WI38 (cell line): Measurements from ENCODE around the gene DNPH1.
A peak's percentile ranks its signal among the peaks of the same experiment; 100 is the strongest.

ENCODE experiments used
- H3K4me3 ChIP-seq: 2 replicates; pipeline ENCODE4 v1.5.1; 2011; ENCODE audit warnings: low read depth, mild to moderate bottlenecking, control low read depth, low read length
- CTCF ChIP-seq: IDR thresholded peaks from 2 replicates; pipeline ENCODE4 v1.5.1; 2012; ENCODE audit warnings: low read depth, mild to moderate bottlenecking, control low read depth, low read length

Gene DNPH1

GRCh38 chr6:43250992-43251373, 21.7 kb upstream of the DNPH1 start:
- no peak for TF ChIP-seq CTCF

GRCh38 chr6:43248791-43249190, 19.5 kb upstream of the DNPH1 start:
- no peak overlapping the region for H3K4me3 ChIP-seq
- no peak for TF ChIP-seq CTCF

More at GRCh38 chr6:43250992-43251373, 21.7 kb upstream of the DNPH1 start:
- no peak overlapping the region for H3K4me3 ChIP-seq

- no peak for TF ChIP-seq CTCF
These were observed 18.8 kb upstream of the DNPH1 start for GRCh38 chr6:43248101-43248500.

GRCh38 chr6:43247114-43247999, 18.1 kb upstream of the DNPH1 start:
- H3K4me3 ChIP-seq: peak overlapping the region; percentile 47
- no peak for TF ChIP-seq CTCF

More at GRCh38 chr6:43248101-43248500, 18.8 kb upstream of the DNPH1 start:
- no peak overlapping the region for H3K4me3 ChIP-seq

- TF ChIP-seq CTCF: no peak
- peak overlapping the region; percentile 47 for H3K4me3 ChIP-seq
These were observed 17.2 kb upstream of the DNPH1 start for GRCh38 chr6:43246301-43247113.

GRCh38 chr6:43243664-43244321, 14.5 kb upstream of the DNPH1 start:
- no peak overlapping the region for H3K4me3 ChIP-seq
- no peak for TF ChIP-seq CTCF
